HL-60 (cell line): ENCODE measurements around the gene GMDS.

Source experiments
- DNase-seq, 2 experiments: peaks; one replicate each; pipeline ENCODE4 v3.0.0-alpha.2; 2010 to 2020; ENCODE audit warnings: low read depth in 1 of 2, low spot score in 1 of 2
- H3K27ac ChIP-seq: fragments of 250-450 bp; sonication (Bioruptor Pico); replicated peaks from 2 replicates; pipeline ENCODE4 v1.5.1; 2020; ENCODE audit warnings: mild to moderate bottlenecking, moderate library complexity
- H3K27me3 ChIP-seq: fragments of 250-450 bp; sonication (Bioruptor Pico); 2 replicates; pipeline ENCODE4 v1.5.1; 2021; ENCODE audit warnings: mild to moderate bottlenecking, moderate library complexity; ENCODE audit not compliant: insufficient read depth, poor library complexity, severe bottlenecking
- H3K4me3 ChIP-seq: replicated peaks from 2 replicates; pipeline ENCODE4 v1.5.1; 2011; ENCODE audit warnings: mild to moderate bottlenecking, control low read depth, low read length; ENCODE audit not compliant: insufficient read depth
- GABPA ChIP-seq: IDR thresholded peaks from 2 replicates; pipeline ENCODE4 v1.6.1; 2012; ENCODE audit warnings: low read depth
- POLR2AphosphoS5 ChIP-seq: IDR thresholded peaks from 2 replicates; pipeline ENCODE4 v1.6.1; 2012; ENCODE audit warnings: low read depth
- SPI1 ChIP-seq: IDR thresholded peaks from 2 replicates; pipeline ENCODE4 v1.6.1; 2012; ENCODE audit warnings: low read depth, mild to moderate bottlenecking, borderline replicate concordance
- TF ChIP-seq, protein P1 (sequence below): IDR thresholded peaks from 2 replicates; pipeline ENCODE4 v1.6.1; 2012; ENCODE audit warnings: low read depth; ENCODE audit not compliant: insufficient replicate concordance
- TF ChIP-seq, protein P2 (sequence below): IDR thresholded peaks from one replicate; pipeline ENCODE4 v1.5.1; 2011; ENCODE audit warnings: low read length, control low read depth, inconsistent platforms; ENCODE audit not compliant: insufficient read depth

GMDS gene

DNA sequence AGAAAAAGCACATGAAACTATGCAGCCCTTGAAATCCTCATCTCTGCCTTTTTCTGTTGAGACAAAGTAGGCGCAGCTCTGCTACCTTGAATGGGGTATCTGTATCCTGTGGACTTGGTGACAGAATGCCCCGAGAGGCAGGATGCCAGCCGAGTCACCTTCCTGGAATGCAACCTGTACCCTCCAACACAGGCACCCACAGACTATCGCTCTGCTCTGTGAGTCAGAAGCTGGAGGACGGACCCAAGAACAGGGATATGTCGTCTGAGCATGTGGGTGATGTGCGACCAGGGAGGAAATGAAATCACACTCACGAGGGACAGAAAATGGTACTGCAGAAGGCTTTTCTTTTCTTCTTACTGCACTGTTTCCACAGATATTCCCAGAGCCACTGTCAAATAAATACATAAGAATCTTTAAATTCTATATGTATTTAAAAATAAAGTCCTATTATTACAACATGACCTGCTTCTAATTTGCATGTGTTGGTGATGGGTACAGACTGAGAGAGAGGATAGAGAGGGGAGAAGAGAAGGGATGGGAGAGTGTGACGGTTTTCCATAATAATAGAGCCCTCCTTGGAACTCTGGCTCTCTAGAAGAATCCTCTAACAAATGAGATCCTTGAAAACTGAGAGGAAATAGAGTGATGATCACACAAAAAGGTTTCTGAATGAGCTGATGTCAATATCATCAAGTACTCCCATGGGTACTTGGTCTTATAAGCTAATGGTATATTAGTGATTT, 327.6 kb downstream of the GMDS start:
- TF ChIP-seq SPI1 (no peak), POLR2AphosphoS5 (no peak), GABPA (no peak)
- TF ChIP-seq, protein P1, sequence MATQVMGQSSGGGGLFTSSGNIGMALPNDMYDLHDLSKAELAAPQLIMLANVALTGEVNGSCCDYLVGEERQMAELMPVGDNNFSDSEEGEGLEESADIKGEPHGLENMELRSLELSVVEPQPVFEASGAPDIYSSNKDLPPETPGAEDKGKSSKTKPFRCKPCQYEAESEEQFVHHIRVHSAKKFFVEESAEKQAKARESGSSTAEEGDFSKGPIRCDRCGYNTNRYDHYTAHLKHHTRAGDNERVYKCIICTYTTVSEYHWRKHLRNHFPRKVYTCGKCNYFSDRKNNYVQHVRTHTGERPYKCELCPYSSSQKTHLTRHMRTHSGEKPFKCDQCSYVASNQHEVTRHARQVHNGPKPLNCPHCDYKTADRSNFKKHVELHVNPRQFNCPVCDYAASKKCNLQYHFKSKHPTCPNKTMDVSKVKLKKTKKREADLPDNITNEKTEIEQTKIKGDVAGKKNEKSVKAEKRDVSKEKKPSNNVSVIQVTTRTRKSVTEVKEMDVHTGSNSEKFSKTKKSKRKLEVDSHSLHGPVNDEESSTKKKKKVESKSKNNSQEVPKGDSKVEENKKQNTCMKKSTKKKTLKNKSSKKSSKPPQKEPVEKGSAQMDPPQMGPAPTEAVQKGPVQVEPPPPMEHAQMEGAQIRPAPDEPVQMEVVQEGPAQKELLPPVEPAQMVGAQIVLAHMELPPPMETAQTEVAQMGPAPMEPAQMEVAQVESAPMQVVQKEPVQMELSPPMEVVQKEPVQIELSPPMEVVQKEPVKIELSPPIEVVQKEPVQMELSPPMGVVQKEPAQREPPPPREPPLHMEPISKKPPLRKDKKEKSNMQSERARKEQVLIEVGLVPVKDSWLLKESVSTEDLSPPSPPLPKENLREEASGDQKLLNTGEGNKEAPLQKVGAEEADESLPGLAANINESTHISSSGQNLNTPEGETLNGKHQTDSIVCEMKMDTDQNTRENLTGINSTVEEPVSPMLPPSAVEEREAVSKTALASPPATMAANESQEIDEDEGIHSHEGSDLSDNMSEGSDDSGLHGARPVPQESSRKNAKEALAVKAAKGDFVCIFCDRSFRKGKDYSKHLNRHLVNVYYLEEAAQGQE, result no peak
- TF ChIP-seq, protein P2, sequence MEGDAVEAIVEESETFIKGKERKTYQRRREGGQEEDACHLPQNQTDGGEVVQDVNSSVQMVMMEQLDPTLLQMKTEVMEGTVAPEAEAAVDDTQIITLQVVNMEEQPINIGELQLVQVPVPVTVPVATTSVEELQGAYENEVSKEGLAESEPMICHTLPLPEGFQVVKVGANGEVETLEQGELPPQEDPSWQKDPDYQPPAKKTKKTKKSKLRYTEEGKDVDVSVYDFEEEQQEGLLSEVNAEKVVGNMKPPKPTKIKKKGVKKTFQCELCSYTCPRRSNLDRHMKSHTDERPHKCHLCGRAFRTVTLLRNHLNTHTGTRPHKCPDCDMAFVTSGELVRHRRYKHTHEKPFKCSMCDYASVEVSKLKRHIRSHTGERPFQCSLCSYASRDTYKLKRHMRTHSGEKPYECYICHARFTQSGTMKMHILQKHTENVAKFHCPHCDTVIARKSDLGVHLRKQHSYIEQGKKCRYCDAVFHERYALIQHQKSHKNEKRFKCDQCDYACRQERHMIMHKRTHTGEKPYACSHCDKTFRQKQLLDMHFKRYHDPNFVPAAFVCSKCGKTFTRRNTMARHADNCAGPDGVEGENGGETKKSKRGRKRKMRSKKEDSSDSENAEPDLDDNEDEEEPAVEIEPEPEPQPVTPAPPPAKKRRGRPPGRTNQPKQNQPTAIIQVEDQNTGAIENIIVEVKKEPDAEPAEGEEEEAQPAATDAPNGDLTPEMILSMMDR, result no peak
- H3K27me3 ChIP-seq, result no peaks in the 10 kb centered on the region
- H3K27ac ChIP-seq, result no peak overlapping the region
- DNase-seq, result no peak
- H3K4me3 ChIP-seq, result no peak overlapping the region

DNA sequence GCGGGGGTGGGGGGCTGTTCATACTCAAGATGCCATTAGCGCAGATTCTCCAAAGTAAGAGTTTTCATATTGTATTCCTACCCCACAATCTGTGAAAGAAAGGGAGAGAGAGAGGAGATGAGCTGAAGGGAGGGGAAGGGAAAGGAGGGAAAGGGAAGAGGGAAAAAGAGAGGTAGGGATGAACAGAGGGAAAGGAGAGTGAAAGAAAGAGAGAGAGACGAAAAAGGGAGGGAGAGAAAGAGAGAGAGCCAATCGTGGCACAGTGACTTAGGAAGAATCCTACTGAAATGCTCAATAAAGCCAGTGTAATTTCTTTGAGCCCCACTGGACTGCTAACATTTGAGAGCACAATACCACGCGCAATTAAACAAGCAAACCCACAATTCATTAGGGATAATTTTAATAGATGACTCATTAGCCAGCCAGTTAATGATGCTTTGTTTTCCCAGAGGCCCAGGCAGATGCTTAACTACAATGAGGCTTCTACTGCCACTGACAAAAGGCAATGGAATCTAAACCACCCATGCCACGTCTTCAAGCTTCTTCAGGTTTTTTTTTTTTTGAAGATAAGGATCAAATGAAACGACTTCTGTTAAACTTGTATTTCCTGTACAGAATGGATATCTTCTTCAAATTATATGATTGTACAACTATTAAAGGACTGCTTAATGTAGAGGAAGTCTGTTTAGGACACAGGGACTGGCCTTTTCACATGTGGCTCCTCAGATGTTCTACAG, 328.9 kb downstream of the GMDS start:
- TF ChIP-seq POLR2AphosphoS5, result no peak
- no peak for TF ChIP-seq GABPA
- TF ChIP-seq, protein P2, result no peak
- no peak for TF ChIP-seq SPI1
- TF ChIP-seq, protein P1, result no peak
- DNase-seq, result no peak
- H3K4me3 ChIP-seq, result no peak overlapping the region
- H3K27ac ChIP-seq, result no peak overlapping the region
- H3K27me3 ChIP-seq, result no peaks in the 10 kb centered on the region

DNA sequence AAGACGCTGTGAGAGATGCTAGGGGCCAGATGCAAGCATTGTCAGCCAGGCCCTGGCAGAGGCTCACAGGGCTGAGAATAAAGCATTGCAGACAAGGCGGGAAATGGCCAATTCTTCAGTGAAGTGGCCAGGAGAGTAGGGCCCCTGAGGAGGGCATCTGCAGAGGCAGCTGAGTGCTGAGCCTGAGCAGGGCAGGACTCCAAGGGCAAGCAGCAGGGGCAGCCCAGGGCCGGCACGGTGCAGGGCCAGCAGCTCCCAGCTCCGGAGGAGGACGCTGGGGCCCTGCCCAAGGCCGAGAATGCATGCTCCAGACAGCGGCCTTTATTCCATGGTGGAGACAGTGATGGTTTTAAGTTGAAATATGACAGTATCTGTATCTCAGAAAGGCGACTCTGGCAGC, 330.2 kb downstream of the GMDS start:
- no peak for TF ChIP-seq POLR2AphosphoS5
- TF ChIP-seq, protein P1, result no peak
- no peak for TF ChIP-seq SPI1
- no peak for TF ChIP-seq GABPA
- TF ChIP-seq, protein P2, result no peak
- no peak for DNase-seq
- Histone ChIP-seq H3K4me3 (no peak overlapping the region), H3K27ac (no peak overlapping the region), H3K27me3 (no peaks in the 10 kb centered on the region)
